ENCODE measurements around the gene CFAP52.
"Not testable (repeated sequence)": the region's sequence is repeated elsewhere in the genome, so short reads cannot be mapped to it uniquely, and the experiment has no call there.

CFAP52 gene

DNA sequence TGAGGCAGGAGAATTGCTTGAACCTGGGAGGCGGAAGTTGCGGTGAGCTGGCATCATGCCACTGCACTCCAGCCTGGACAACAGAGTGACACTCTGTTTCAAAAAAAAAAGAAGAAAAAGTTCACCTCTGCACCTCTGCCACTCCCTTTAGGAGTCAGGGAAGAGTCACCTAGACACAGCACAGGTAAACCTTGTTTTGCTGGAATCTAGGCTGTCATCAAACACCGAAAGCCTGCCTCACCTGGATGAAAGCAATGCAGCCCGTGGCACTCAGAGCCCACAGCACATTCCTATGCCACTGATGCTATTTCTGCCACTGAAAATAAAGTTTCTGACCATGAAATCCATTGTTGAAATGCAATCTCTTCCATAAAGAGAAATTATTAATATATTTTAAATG lies 22.2 kb downstream of the CFAP52 start:
- Histone ChIP-seq H3K4me3 (no peak overlapping the region), H3K27ac (no peak overlapping the region)
- TF ChIP-seq, protein P1, sequence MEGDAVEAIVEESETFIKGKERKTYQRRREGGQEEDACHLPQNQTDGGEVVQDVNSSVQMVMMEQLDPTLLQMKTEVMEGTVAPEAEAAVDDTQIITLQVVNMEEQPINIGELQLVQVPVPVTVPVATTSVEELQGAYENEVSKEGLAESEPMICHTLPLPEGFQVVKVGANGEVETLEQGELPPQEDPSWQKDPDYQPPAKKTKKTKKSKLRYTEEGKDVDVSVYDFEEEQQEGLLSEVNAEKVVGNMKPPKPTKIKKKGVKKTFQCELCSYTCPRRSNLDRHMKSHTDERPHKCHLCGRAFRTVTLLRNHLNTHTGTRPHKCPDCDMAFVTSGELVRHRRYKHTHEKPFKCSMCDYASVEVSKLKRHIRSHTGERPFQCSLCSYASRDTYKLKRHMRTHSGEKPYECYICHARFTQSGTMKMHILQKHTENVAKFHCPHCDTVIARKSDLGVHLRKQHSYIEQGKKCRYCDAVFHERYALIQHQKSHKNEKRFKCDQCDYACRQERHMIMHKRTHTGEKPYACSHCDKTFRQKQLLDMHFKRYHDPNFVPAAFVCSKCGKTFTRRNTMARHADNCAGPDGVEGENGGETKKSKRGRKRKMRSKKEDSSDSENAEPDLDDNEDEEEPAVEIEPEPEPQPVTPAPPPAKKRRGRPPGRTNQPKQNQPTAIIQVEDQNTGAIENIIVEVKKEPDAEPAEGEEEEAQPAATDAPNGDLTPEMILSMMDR (IDR thresholded peaks at IDR 0.05) = no peak
- DNase-seq (ENCODE audit: low spot score) = no peak

DNA sequence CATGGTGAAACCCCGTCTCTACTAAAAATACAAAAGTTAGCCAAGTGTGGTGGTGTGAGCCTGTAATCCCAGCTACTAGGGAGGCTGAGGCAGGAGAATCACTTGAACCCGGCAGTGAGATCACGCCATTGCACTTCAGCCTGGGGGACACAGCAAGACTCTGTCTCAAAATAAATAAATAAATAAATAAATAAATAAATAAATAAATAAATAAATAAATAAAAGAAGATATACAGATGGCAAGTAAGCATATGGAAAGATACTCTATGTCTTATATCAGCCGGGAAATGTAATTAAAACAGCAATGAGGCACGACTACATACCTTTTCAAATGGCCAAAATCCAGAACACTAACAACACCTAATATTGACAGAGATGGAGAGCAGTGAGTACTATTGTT lies 28.1 kb downstream of the CFAP52 start:
- DNase-seq (ENCODE audit: low spot score); H3K27ac ChIP-seq; H3K4me3 ChIP-seq: not testable (repeated sequence)

DNA sequence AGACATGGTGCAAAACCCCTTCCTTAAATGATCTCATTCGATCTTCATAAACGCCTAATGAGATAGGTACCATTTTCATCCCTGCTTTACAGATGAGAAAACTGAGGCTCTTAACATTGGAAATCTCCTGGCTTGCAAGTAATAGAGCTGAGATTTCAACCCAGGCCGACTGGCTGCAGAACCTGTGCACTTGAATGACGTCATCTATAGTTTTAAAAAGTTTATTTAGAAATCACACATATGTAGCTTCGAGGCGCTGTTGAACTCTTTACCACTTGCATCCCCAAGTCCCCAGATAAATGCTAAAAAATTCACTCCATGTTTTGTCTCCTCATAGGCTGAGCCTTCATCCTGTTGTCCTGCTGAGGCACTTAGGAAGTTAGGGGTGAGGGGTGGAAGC lies 30.0 kb downstream of the CFAP52 start:
- Histone ChIP-seq H3K27ac (no peak overlapping the region), H3K4me3 (no peak overlapping the region)
- TF ChIP-seq, protein P1 (IDR thresholded peaks at IDR 0.05) = no peak
- no peak for DNase-seq (ENCODE audit: low spot score)

DNA sequence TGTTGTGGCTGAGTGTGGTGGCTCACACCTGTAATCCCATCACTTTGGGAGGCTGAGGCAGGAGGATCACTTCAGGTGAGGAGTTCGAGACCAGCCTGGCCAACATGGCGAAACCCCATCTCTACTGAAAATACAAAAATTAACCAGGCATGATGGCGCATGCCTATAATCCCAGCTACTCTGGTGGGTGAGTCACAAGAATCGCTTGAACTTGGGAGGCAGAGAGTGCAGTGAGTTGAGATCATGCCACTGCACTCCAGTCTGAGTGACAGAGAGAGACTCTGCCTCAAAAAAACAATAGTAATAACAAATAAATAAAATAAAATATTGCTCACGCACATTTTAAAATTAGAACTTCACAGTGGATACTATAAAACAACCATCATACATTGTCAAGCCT lies 30.6 kb downstream of the CFAP52 start:
- not testable (repeated sequence) for H3K27ac ChIP-seq; H3K4me3 ChIP-seq; DNase-seq (ENCODE audit: low spot score)

DNA sequence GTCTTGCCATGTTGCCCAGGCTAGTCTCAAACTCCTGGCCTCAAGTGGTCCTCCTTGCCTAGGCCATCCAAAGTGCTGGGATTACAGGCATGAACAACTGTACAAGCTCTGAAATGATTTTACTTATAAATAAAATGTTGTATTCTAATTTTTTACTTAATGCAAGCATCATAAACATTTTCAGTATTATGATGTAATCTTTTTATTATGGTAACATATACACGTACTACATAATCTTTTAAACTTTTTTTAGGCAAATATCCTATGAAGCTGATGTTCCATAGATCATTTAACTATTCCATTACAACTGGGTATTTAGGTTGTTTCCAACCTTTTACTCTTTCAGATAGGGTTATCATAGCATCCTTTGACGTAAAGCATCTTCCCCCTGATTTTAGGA lies 35.1 kb downstream of the CFAP52 start:
- Histone ChIP-seq H3K27ac (no peak overlapping the region), H3K4me3 (no peak overlapping the region)
- no peak for DNase-seq (ENCODE audit: low spot score)
- TF ChIP-seq, protein P1 (IDR thresholded peaks at IDR 0.05) = no peak

DNA sequence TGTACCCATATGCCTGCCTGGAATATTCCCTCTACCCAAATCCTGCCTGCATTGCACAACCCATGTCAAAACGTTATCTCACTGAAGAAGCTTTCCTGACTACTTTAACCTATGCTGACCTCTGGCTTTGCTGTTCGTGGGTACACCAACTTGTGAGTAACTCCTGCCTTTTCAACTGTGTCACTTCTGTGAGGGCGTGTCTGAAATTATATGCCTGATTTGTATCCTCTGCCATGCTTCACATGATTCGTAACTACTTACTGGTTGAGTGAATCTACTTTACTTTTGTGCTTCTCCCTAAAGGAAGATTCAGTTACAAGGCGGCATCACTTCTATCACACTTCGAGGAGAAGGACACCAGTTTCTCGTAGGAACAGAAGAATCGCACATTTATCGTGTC lies 35.6 kb downstream of the CFAP52 start:
- no peak for DNase-seq (ENCODE audit: low spot score)
- no peak overlapping the region for H3K4me3 ChIP-seq
- no peak overlapping the region for H3K27ac ChIP-seq
- TF ChIP-seq, protein P1 (IDR thresholded peaks at IDR 0.05) = no peak

DNA sequence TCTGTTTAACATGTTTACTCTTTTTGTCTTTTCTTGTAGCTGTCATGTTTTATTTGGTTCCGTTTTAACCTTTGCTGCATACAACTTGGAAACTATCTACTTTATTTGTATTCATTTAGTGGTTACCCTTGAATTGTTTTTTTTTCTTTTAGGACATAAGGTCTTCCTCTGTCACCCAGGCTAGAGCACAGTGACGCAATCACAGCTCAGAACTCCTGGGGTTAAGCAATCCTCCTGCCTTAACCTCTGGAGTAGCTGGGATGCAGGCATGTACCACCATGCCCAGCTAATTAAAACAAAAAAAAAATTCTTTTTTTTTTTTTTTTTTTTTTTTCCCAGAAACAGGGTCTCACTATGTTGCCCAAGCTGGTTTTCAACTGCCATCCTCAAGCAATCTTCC lies 39.0 kb downstream of the CFAP52 start:
- DNase-seq (ENCODE audit: low spot score) = no peak
- TF ChIP-seq, protein P1 (IDR thresholded peaks at IDR 0.05) = no peak
- Histone ChIP-seq H3K27ac (no peak overlapping the region), H3K4me3 (no peak overlapping the region)

DNA sequence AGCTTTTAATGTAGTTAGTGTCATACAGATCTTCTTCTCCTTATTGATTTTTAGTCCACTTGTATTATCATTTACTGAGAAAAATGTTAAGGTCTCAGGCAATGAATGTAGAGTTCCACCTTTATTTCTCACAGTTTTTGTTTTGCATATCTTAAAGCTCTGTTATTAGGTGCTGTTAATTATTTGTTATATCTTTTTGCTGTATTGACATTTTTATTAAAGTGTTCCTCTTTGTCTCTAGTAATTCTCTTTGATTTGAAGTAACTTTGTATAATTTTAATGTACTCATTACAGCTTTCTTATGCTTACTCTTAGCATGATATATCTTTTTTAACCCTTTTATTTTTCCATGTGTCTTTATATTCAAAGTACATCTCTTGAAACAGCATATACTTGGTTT lies 46.5 kb downstream of the CFAP52 start:
- TF ChIP-seq, protein P1 (IDR thresholded peaks at IDR 0.05) = no peak

More for the DNA sequence above, 46.5 kb downstream of the CFAP52 start:
- DNase-seq (ENCODE audit: low spot score) = no peak
- Histone ChIP-seq H3K27ac (no peak overlapping the region), H3K4me3 (no peak overlapping the region)

All from coronary artery (tissue), 2 donors.